Fibroblast of skin of abdomen (primary cell): ENCODE data around the gene C2CD2. TPM values are rescaled to one million over a fixed set of nuclear protein-coding genes. Genes with fewer than 3 reads are reported as not detected.
A peak's percentile ranks its signal among the peaks of the same experiment; 100 is the strongest.
"Not testable (repeated sequence)": the region's sequence is repeated elsewhere in the genome, so short reads cannot be mapped to it uniquely, and the experiment has no call there.

ENCODE experiments used
- DNase-seq: peaks from one replicate; pipeline ENCODE4 v3.0.0-alpha.2; 2013
- polyA plus RNA-seq, 2 experiments: library from polyadenylated mRNA; unstranded; fragments of 120-200 nt; gene quantifications; one replicate each; pipeline ENCODE4 v1.2.1, GENCODE V29; 2013; ENCODE audit not compliant: insufficient read length in 2 of 2

The C2CD2 gene
- polyA plus RNA-seq (2013, experiment 1 of 2; ENCODE audit: insufficient read length), result 13.6 TPM
- 14.4 TPM for polyA plus RNA-seq (2013, experiment 2 of 2; ENCODE audit: insufficient read length)

- peak; percentile 83 for DNase-seq
Observed at GRCh38 chr21:41953831-41954653, at the start of gene C2CD2. TSS of gene C2CD2 (minus strand) at chr21:41954018. CDS start at chr21:41953648, 370 bp downstream.

- peak; percentile 88 for DNase-seq
Observed at GRCh38 chr21:42003051-42003461, 49.2 kb upstream of the C2CD2 start.

- DNase-seq, result peak; percentile 94
Observed at GRCh38 chr21:42002421-42002958, 48.7 kb upstream of the C2CD2 start.

- no peak for DNase-seq
Observed at GRCh38 chr21:42001781-42002180, 48.0 kb upstream of the C2CD2 start.

GRCh38 chr21:42000908-42001307 is 47.1 kb upstream of the C2CD2 start:
- no peak for DNase-seq

- no peak for DNase-seq
Observed at GRCh38 chr21:41997657-41998056, 43.8 kb upstream of the C2CD2 start.

GRCh38 chr21:41995577-41995976 is 41.8 kb upstream of the C2CD2 start:
- DNase-seq, result no peak

- not testable (repeated sequence) for DNase-seq
Observed at GRCh38 chr21:41994613-41995012, 40.8 kb upstream of the C2CD2 start.

GRCh38 chr21:41993744-41994143 is 39.9 kb upstream of the C2CD2 start:
- peak; percentile 90 for DNase-seq

- DNase-seq, result no peak
Observed at GRCh38 chr21:41992576-41992975, 38.8 kb upstream of the C2CD2 start.

GRCh38 chr21:41991659-41992058 is 37.8 kb upstream of the C2CD2 start:
- no peak for DNase-seq

- DNase-seq, result no peak
Observed at GRCh38 chr21:41989698-41990097, 35.9 kb upstream of the C2CD2 start.

GRCh38 chr21:41987310-41987709 is 33.5 kb upstream of the C2CD2 start:
- no peak for DNase-seq

- DNase-seq, result no peak
Observed at GRCh38 chr21:41985662-41986416, 32.0 kb upstream of the C2CD2 start.

- DNase-seq, result no peak
Observed at GRCh38 chr21:41983229-41983628, 29.4 kb upstream of the C2CD2 start.

- no peak for DNase-seq
Observed at GRCh38 chr21:41980561-41980960, 26.7 kb upstream of the C2CD2 start.

- no peak for DNase-seq
Observed at GRCh38 chr21:41979751-41980369, 26.0 kb upstream of the C2CD2 start.

GRCh38 chr21:41979335-41979734 is 25.5 kb upstream of the C2CD2 start:
- DNase-seq, result no peak

GRCh38 chr21:41977034-41977950 is 23.5 kb upstream of the C2CD2 start:
- no peak for DNase-seq

- no peak for DNase-seq
Observed at GRCh38 chr21:41976611-41977010, 22.8 kb upstream of the C2CD2 start.

- no peak for DNase-seq
Observed at GRCh38 chr21:41975391-41976272, 21.8 kb upstream of the C2CD2 start.
